Right renal pelvis (tissue), 4 donors: ENCODE data around the gene RBCK1. TPM values are rescaled to one million over a fixed set of nuclear protein-coding genes. Genes with fewer than 3 reads are reported as not detected.
"Not testable (repeated sequence)": the region's sequence is repeated elsewhere in the genome, so short reads cannot be mapped to it uniquely, and the experiment has no call there.

ENCODE experiments used
- DNase-seq, 4 donors: peaks; one replicate each; pipeline ENCODE4 v3.0.0-alpha.2; 2013; ENCODE audit warnings: low read depth in 4 of 4, low spot score in 3 of 4, missing footprints in 1 of 4
- polyA plus RNA-seq, 4 donors: library from polyadenylated mRNA; unstranded; fragments of 120-200 nt; gene quantifications; one replicate each; pipeline ENCODE4 v1.2.1, GENCODE V29; 2013; ENCODE audit not compliant: insufficient read length in 4 of 4

RBCK1 gene
- polyA plus RNA-seq, 4 donors = 74.1 to 89.0 (median 80.0) TPM

GRCh38 chr20:375265-375889, 32.7 kb upstream of the RBCK1 start:
- no peak for DNase-seq

DNA sequence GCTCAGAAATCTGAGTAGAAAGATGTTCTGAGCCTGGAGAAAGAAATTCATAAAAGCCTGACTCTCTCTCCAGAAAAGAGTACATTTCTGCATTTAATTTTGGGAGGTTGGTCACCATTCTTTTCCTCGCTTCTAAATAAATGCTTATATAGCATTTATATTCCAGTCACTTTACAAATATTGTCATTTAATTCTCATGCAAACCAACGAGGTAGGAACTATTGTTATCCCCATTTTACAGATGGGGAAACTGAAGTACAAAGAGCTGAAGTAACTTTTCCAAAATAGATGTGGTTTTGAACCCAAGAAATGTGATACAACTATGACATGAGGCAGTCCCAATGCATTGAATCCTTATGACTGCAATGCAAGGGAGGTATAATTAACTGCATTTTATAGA, 32.0 kb upstream of the RBCK1 start:
- DNase-seq = no peak

DNA sequence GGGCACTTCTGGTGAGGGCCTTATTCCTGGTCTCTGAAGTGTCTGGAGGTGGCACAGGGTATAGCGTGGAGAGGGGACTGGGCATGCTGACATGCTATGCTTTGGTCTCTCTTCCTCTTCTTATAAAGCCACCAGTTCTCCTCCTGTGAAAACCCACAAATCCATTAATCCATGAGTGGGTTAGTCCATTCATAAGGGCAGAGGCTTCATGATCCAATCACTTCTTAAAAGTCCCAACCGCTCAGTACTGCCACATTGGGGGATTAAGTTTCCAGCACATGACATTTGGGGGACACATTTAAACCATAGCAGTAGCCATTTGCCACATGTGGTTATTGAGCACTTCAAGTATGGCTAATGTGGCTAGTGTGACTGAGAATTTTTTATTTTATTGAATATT, 31.3 kb upstream of the RBCK1 start:
- DNase-seq = no peak

GRCh38 chr20:377578-377977, 30.5 kb upstream of the RBCK1 start:
- DNase-seq = not testable (repeated sequence)

DNA sequence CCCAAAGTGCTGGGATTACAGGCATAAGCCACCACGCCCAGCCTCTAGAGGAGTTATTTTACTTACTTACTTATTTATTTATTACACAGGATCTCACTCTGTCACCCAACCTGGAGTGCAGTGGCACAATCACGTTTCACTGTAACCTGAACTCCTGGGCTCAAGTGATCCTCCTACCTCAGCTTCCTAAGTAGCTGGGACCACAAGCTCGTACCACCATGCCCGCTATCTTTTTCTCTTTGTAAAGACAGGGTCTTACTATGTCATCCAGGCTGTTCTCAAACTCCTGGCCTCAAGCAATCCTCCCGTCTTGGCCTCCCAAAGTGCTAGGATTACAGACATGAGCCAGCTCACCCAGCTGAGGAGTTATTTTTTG, 29.1 kb upstream of the RBCK1 start:
- no peak for DNase-seq

- no peak for DNase-seq
These were observed 27.1 kb upstream of the RBCK1 start for GRCh38 chr20:380763-381580.

DNA sequence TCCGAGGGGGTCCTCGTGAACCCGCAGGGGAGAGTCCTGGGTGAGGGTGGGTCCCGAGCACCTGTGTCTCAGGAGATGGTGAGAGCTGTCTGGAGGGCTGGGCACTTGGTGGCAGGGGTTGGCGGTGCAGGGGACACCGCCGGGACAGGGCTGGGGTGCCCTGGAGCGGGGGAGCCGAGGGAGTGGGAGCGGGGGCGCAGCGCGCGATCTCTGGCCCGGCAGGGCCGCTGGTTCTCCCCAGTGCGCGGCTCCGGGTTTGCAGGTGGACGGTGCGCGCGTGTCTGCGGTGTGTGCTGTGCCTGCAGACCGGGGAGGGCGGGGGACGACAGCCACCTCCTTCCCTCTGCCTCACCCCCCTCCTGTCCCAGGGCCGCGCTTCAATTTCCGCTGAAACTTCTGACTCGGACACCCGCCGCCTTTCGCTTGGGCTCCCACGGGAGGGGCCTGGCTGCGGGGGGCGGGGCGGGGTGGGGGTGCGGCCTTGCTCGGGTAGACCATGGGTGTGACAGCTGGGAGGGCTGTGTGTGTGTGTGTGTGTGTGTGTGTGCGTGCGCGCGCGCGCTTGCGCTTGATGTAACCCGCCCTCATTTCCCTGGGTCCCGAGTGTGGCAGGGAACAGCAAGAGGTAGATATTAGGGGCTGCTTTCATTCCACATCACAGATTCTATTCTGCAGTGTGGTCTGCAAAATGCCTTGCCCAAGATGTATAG, 26.4 kb upstream of the RBCK1 start:
- no peak for DNase-seq

DNA sequence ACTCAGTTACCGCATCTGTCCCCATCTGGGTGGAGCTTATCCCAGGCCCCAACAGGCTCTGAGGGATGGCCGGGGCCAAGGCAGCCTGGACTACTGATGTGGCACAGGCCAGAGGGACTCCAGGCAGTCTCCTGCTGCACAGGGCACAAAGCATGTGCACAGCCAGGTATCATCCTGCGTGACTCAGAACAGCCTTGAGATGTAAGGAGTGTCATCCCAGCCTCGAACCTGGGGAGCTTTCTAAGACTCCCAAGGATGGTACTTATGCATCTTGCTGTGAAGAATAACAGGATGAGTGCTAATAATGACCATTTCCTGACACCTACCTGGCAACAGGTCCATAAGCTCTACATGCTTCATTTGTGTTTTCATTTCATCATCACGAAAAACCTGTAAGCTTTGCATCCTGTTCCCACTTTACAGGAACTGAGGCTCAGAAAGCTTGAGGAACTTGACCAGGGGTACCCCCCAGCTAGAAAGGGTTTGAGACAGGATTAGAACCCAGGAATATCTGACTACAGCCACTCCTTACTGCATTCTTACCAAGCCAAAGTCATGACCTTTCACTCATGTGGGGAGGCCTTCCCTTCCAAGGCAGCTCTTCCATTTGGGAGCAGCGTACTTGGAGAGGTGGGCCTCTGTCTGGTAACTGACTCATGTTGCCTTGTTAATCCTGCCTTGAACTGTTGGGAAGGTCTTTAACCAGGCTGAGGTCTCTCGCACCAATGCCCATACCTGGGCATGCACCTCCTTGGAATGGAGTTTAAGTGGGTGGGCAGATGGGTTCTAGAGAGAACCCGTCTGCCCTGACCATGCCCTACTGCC, 25.6 kb upstream of the RBCK1 start:
- no peak for DNase-seq

GRCh38 chr20:383889-384288, 24.2 kb upstream of the RBCK1 start:
- no peak for DNase-seq

GRCh38 chr20:384723-385122, 23.4 kb upstream of the RBCK1 start:
- DNase-seq = no peak

- no peak for DNase-seq
These were observed 22.7 kb upstream of the RBCK1 start for GRCh38 chr20:385448-385847.

- not testable (repeated sequence) for DNase-seq
These were observed 21.5 kb upstream of the RBCK1 start for GRCh38 chr20:386634-387033.

GRCh38 chr20:387520-387919, 20.6 kb upstream of the RBCK1 start:
- DNase-seq = no peak

DNA sequence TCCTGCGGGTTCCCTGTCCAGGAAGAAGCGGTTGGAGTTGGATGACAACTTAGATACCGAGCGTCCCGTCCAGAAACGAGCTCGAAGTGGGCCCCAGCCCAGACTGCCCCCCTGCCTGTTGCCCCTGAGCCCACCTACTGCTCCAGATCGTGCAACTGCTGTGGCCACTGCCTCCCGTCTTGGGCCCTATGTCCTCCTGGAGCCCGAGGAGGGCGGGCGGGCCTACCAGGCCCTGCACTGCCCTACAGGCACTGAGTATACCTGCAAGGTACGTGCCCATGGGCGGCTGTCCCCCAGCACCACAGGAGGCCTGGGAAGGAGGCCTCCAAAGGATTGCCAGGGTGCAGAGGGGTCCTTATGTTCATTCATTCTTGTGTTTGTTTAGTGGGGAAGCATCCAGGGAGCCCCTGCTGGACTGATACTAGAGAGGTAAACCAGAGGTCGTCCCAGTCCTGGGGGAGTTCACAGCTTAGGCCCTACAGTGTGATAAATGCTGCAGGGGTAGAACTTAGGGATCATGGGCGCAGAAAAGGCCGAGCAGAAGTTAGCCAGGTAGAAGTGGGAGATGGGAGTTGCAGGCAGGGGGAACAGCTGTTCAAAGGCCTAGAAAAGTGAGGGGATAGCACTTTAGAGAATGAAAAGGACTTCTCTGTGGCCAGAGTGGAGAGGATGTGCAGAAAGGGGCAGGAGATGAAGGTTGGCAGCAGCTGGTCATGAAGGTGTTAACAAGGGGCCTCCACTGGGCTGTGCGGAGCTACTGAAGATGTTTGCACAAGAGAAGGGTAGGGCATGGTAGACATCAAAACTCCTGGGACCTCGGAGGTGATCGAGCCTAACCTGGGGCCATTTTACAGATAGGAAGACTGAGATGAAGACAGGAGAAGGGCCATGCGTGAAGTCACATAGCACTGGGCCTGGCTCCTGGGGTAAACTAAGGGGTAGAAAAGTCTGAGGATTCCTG, 19.8 kb upstream of the RBCK1 start:
- DNase-seq = no peak

GRCh38 chr20:389220-389619, 18.9 kb upstream of the RBCK1 start:
- no peak for DNase-seq

DNA sequence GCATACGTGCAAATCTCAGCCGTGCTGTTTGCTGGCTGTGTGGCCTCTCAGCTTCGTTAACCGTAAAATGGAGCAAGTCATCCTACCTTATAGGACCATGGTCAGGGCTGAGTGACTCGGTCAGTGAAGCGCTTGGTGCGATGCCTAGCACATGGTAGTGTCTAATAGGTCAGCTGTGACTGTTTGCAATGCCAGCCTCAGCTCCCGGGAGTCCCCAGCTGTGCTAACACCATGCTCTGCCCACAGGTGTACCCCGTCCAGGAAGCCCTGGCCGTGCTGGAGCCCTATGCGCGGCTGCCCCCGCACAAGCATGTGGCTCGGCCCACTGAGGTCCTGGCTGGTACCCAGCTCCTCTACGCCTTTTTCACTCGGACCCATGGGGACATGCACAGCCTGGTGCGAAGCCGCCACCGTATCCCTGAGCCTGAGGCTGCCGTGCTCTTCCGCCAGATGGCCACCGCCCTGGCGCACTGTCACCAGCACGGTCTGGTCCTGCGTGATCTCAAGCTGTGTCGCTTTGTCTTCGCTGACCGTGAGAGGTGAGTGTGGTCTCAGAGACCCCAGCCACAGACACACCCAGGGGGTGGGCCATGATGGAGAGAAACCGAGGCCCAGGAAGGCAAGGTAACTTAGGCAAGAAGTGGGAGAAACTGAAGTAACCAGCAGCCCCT, 16.9 kb upstream of the RBCK1 start:
- DNase-seq = no peak

GRCh38 chr20:393296-393695, 14.8 kb upstream of the RBCK1 start:
- DNase-seq = not testable (repeated sequence)

- DNase-seq = no peak
These were observed 11.9 kb upstream of the RBCK1 start for GRCh38 chr20:396252-396618.
